GM12878 (cell line): ENCODE data around the gene MCM8. TPM values are rescaled to one million over a fixed set of nuclear protein-coding genes. Genes with fewer than 3 reads are reported as not detected.

Source experiments
- CBFB ChIP-seq: IDR thresholded peaks from 2 replicates; pipeline ENCODE4 v1.6.1; 2016; ENCODE audit warnings: antibody characterized with exemption, low read depth
- CREM ChIP-seq: IDR thresholded peaks from 2 replicates; pipeline ENCODE4 v1.6.1; 2014; ENCODE audit warnings: antibody characterized with exemption, low read depth
- EZH2 ChIP-seq: IDR thresholded peaks from 2 replicates; pipeline ENCODE4 v1.6.1; 2012; ENCODE audit warnings: low read depth, mild to moderate bottlenecking, control low read depth, inconsistent platforms, low read length, borderline replicate concordance; ENCODE audit not compliant: control insufficient read depth
- PAX8 ChIP-seq: fragments of 450-650 bp; IDR thresholded peaks from 2 replicates; pipeline ENCODE4 v1.6.1; 2017; ENCODE audit warnings: mild to moderate bottlenecking, moderate library complexity
- POLR2A ChIP-seq: IDR thresholded peaks from 2 replicates; pipeline ENCODE4 v1.6.1; 2011; ENCODE audit warnings: low read depth, mild to moderate bottlenecking, low read length
- REST ChIP-seq: IDR thresholded peaks from 2 replicates; pipeline ENCODE4 v1.6.1; 2012; ENCODE audit warnings: mild to moderate bottlenecking, low read depth, low read length
- SMARCA5 ChIP-seq: fragments of 450-650 bp; IDR thresholded peaks from 2 replicates; pipeline ENCODE4 v1.6.1; 2017; ENCODE audit warnings: mild to moderate bottlenecking
- ZBTB11 ChIP-seq: fragments of 450-650 bp; formaldehyde crosslinking; IDR thresholded peaks from 2 replicates; pipeline ENCODE4 v1.5.0; 2022; ENCODE audit warnings: mild to moderate bottlenecking, missing genetic modification characterization
- ZNF207 ChIP-seq: fragments of 450-650 bp; IDR thresholded peaks from 2 replicates; pipeline ENCODE4 v1.6.1; 2014; ENCODE audit warnings: antibody characterized with exemption, mild to moderate bottlenecking, borderline replicate concordance
- polyA plus RNA-seq, 11 experiments: library from polyadenylated mRNA; depleted of rRNA in 4 of 11; unstranded in 6 of 11; stranded (reverse) in 5 of 11; fragments of >200 nt; fragmentation: Nextera tagmentation in 4 of 11; fragmentation: Illumina TruSeq in 1 of 11; extraction: Ambion mirVana in 4 of 11; extraction: Trizol in 1 of 11; gene quantifications; 1 replicate in 1 of 11; 2 replicates in 10 of 11; pipeline versions ENCODE4 v1.2.1 to v1.2.3, GENCODE V29; 2011 to 2016; ENCODE audit warnings: inconsistent platforms in 2 of 11, missing spikeins in 2 of 11, low read depth in 1 of 11
- total RNA-seq, 4 experiments: library from RNA; depleted of rRNA in 3 of 4; stranded (reverse); fragments of >200 nt in 3 of 4; fragmentation: Illumina TruSeq in 1 of 4; extraction: Trizol in 1 of 4; gene quantifications; 2 replicates each; pipeline versions ENCODE4 v1.2.1 to v1.2.3, GENCODE V29; 2013 to 2021

MCM8 gene
- total and polyA plus RNA-seq, 10 of the 15 experiments (the other 5 are each of a cell fraction or from before 2014, with no cell fraction given), result 3.2 to 28.2 (median 16.0) TPM

- TF ChIP-seq ZBTB11, result no peak
- no peak for TF ChIP-seq REST
- no peak for TF ChIP-seq PAX8
- no peak for TF ChIP-seq CREM
- TF ChIP-seq POLR2A, result no peak
- TF ChIP-seq ZNF207, result no peak
- TF ChIP-seq CBFB, result no peak
- TF ChIP-seq SMARCA5, result no peak
- no peak for TF ChIP-seq EZH2
Observed at GRCh38 chr20:5919626-5920544, 30.6 kb upstream of the MCM8 start (continued).
